ENCODE results near the gene SMG7. TPM values are rescaled to one million over a fixed set of nuclear protein-coding genes. Genes with fewer than 3 reads are reported as not detected.

The SMG7 gene
- total RNA-seq, 1 experiment from 2014 or later, result 107 TPM

DNA sequence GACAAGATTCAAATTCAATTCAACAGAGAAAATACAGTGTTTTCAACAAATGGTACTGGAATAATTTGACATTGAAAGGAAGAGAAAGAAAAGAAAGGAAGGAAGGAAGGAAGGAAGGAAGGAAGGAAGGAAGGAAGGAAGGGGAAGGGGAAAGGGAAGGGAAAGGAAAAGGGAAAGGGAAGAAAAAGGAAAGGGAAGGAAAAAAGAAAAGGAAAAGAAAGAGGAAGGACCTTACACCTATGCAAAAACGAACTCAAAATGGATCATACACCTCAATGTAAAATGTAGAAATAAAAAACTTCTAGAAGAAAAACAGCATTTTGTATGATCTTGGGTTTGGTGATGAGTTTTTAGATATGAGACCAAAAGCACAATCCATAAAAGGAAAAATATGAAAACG, 34.2 kb upstream of the SMG7 start:
- intact Hi-C loops (cut with micrococcal nuclease), result no loop called here
- POLR2A ChIA-PET, result no interaction called here
- H3K9me3 Mint-ChIP-seq (ENCODE audit: unreplicated experiment), result no peaks in the 10 kb centered on the region
- H3K4me1 Mint-ChIP-seq (ENCODE audit: insufficient read depth, unreplicated experiment), result peaks cover 6% of the 10 kb centered on the region
- H3K27ac Mint-ChIP-seq (ENCODE audit: low read depth, unreplicated experiment), result no peak overlapping the region
- CTCF ChIA-PET, result no interaction called here
- no peaks in the 10 kb centered on the region for H3K36me3 Mint-ChIP-seq (ENCODE audit: insufficient read depth, unreplicated experiment)
- no peak for DNase-seq (ENCODE audit: unreplicated experiment)
- peaks cover 11% of the 10 kb centered on the region for H3K27me3 Mint-ChIP-seq (ENCODE audit: insufficient read depth, unreplicated experiment)
- TF ChIP-seq, protein P1, sequence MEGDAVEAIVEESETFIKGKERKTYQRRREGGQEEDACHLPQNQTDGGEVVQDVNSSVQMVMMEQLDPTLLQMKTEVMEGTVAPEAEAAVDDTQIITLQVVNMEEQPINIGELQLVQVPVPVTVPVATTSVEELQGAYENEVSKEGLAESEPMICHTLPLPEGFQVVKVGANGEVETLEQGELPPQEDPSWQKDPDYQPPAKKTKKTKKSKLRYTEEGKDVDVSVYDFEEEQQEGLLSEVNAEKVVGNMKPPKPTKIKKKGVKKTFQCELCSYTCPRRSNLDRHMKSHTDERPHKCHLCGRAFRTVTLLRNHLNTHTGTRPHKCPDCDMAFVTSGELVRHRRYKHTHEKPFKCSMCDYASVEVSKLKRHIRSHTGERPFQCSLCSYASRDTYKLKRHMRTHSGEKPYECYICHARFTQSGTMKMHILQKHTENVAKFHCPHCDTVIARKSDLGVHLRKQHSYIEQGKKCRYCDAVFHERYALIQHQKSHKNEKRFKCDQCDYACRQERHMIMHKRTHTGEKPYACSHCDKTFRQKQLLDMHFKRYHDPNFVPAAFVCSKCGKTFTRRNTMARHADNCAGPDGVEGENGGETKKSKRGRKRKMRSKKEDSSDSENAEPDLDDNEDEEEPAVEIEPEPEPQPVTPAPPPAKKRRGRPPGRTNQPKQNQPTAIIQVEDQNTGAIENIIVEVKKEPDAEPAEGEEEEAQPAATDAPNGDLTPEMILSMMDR (IDR thresholded peaks at IDR 0.05; ENCODE audit: unreplicated experiment), result no peak
- no peak overlapping the region for H3K4me3 Mint-ChIP-seq (ENCODE audit: unreplicated experiment)
- no TSS peak for BruUV-seq (replicated peaks)

DNA sequence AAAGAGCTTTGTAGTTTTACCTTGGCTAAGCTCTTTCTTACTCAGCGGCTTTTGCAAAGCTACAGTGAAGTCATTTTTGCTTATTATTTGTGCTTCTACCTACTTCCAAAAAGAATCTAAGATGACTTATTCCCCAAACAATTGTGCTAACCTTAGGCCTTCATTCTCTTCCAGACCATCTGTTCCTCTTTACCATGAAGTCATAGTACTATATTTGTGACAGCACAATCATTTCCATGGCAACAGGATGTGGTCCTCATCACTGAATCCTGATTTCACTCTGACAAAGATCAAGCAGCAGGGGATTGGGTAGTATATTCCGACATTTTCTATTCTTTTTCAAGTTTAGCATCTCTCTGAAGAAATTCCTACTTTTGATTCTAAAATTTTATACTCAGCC, 29.3 kb upstream of the SMG7 start:
- H3K9me3 Mint-ChIP-seq (ENCODE audit: unreplicated experiment), result no peaks in the 10 kb centered on the region
- H3K4me3 Mint-ChIP-seq (ENCODE audit: unreplicated experiment), result no peak overlapping the region
- TF ChIP-seq, protein P1 (IDR thresholded peaks at IDR 0.05; ENCODE audit: unreplicated experiment), result no peak
- peaks cover 11% of the 10 kb centered on the region for H3K27me3 Mint-ChIP-seq (ENCODE audit: insufficient read depth, unreplicated experiment)
- ChIA-PET POLR2A (interaction anchor here (0.6 to 1.8 kb wide), 2 partner anchors 10 to 206 kb away, joined by 3 to 4 read pairs; no protein-coding TSS in a partner anchor), CTCF (interaction anchor here (0.9 kb wide), 1 partner anchor 12 kb away, joined by 4 read pairs; no protein-coding TSS in a partner anchor)
- no TSS peak for BruUV-seq (replicated peaks)
- intact Hi-C loops (cut with micrococcal nuclease), result no loop called here
- H3K4me1 Mint-ChIP-seq (ENCODE audit: insufficient read depth, unreplicated experiment), result no peaks in the 10 kb centered on the region
- DNase-seq (ENCODE audit: unreplicated experiment), result no peak
- no peaks in the 10 kb centered on the region for H3K36me3 Mint-ChIP-seq (ENCODE audit: insufficient read depth, unreplicated experiment)
- H3K27ac Mint-ChIP-seq (ENCODE audit: low read depth, unreplicated experiment), result no peak overlapping the region

DNA sequence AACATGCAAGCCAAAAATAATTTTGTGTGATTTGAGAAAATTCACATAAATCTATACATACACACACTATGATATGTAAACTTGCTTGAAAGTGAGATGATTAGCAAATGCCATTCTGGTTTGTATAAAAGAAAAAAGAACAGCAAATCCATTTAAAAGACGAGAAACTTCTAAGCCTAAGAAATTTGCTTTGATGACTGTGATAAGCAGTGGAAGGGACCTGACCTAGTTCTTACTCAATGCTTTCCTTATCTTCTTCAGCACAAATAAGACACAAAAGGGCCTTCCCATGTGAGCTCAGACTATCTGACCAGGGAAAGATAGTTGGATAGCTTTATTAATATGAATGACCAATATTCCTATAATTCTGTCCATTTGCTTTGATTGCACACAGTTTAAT, 28.8 kb upstream of the SMG7 start:
- Mint-ChIP-seq H3K36me3 (ENCODE audit: insufficient read depth, unreplicated experiment) (no peaks in the 10 kb centered on the region), H3K27me3 (ENCODE audit: insufficient read depth, unreplicated experiment) (peaks cover 11% of the 10 kb centered on the region), H3K4me1 (ENCODE audit: insufficient read depth, unreplicated experiment) (no peaks in the 10 kb centered on the region), H3K27ac (ENCODE audit: low read depth, unreplicated experiment) (no peak overlapping the region), H3K9me3 (ENCODE audit: unreplicated experiment) (no peaks in the 10 kb centered on the region), H3K4me3 (ENCODE audit: unreplicated experiment) (no peak overlapping the region)
- no TSS peak for BruUV-seq (replicated peaks)
- POLR2A ChIA-PET, result interaction anchor here (0.9 to 1.1 kb wide), 2 partner anchors 8 to 10 kb away, joined by 3 to 4 read pairs; no protein-coding TSS in a partner anchor
- TF ChIP-seq, protein P1 (IDR thresholded peaks at IDR 0.05; ENCODE audit: unreplicated experiment), result no peak
- intact Hi-C loops (cut with micrococcal nuclease), result no loop called here
- CTCF ChIA-PET, result interaction anchor here (0.6 to 0.9 kb wide), 3 partner anchors 7 to 42 kb away, joined by 3 to 4 read pairs (median 4); no protein-coding TSS in a partner anchor
- DNase-seq (ENCODE audit: unreplicated experiment), result no peak

DNA sequence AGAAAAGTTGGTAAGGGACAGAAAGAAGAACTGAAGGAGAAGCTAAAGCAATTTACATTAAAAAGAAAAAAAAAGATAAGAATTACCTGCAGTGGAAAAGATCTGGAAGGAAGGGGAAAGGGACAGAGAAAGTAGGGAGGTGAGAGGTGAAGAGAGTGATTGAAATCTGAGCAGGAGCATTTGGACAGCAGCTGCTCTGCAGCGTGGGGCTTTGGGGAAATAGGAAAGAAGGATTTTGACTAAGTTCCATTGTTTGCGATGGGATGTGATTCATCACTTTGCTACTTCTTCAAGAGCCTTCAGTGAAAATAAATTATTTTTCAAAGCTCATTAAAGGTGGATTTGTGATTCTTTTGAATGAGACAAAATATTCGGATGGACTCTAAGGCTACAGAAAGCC, 28.1 kb upstream of the SMG7 start:
- no peaks in the 10 kb centered on the region for H3K4me1 Mint-ChIP-seq (ENCODE audit: insufficient read depth, unreplicated experiment)
- TF ChIP-seq, protein P1 (IDR thresholded peaks at IDR 0.05; ENCODE audit: unreplicated experiment), result no peak
- no peaks in the 10 kb centered on the region for H3K9me3 Mint-ChIP-seq (ENCODE audit: unreplicated experiment)
- no peaks in the 10 kb centered on the region for H3K36me3 Mint-ChIP-seq (ENCODE audit: insufficient read depth, unreplicated experiment)
- ChIA-PET CTCF (interaction anchor here (0.6 to 1.3 kb wide), 5 partner anchors 8 to 208 kb away, joined by 3 to 4 read pairs (median 4); no protein-coding TSS in a partner anchor), POLR2A (interaction anchor here (0.9 to 1.1 kb wide), 2 partner anchors 9 to 11 kb away, joined by 3 to 4 read pairs; no protein-coding TSS in a partner anchor)
- no TSS peak for BruUV-seq (replicated peaks)
- no peak overlapping the region for H3K4me3 Mint-ChIP-seq (ENCODE audit: unreplicated experiment)
- no peak for DNase-seq (ENCODE audit: unreplicated experiment)
- intact Hi-C loops (cut with micrococcal nuclease), result no loop called here
- peaks cover 9% of the 10 kb centered on the region for H3K27me3 Mint-ChIP-seq (ENCODE audit: insufficient read depth, unreplicated experiment)
- no peak overlapping the region for H3K27ac Mint-ChIP-seq (ENCODE audit: low read depth, unreplicated experiment)
